GM21526 (cell line): ENCODE measurements around the gene MCC.

ENCODE experiments used
- ATAC-seq: cut with Tn5 transposase; IDR thresholded peaks from one replicate; pipeline ENCODE4 v1.9.1; 2021; ENCODE audit warnings: moderate library complexity; ENCODE audit not compliant: unreplicated experiment, low FRiP score

Gene MCC

GRCh38 chr5:113487781-113488644 is at the start of gene MCC:
Gene MCC (minus strand): TSS chr5:113488453.
- no peak for ATAC-seq

- no peak for ATAC-seq
Measured at GRCh38 chr5:113531481-113532159, 43.4 kb upstream of the MCC start.

- no peak for ATAC-seq
Measured at GRCh38 chr5:113527746-113528145, 39.5 kb upstream of the MCC start.

- no peak for ATAC-seq
Measured at GRCh38 chr5:113526421-113526820, 38.2 kb upstream of the MCC start.

DNA sequence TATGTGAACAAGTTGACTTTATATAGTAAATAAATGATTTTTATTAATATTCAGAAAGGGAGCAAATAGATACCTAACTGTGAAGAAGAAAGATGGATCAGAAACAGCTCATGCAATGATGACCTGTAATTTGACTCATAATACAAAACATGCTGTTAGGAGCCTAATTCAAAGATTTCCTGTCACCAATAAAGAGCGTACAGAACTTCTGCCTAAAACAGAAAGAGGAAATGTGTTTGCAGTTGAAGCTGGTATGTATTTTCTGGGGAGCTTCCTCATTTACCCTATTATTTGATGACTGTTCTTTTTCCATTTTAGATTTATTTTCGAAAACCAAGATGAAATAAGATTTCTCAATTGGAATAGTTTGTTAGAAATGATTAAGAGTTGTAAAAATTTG is 36.7 kb upstream of the MCC start:
- no peak for ATAC-seq

DNA sequence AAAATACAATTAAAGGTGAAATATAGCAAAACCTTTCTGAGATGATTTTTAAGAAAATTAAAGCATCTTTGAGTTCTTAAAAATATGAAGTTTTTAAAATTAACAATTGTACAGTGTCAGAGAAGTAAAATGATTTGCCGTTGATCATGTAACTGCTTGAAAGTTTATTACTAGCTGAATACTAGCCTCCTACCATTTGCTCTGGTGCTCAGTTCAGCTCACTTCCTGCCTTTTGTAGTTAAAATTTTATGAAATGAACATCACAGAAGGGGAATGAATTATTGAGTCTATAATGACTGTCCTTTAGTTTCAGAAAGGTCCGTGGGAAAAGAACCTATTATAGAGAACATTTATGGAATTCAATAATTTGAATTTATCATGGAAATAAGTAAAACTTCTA is 34.9 kb upstream of the MCC start:
- no peak for ATAC-seq

- ATAC-seq, result no peak
Measured at GRCh38 chr5:113520899-113521298, 32.6 kb upstream of the MCC start.

- peak; percentile 65 for ATAC-seq
Measured at GRCh38 chr5:113520429-113520828, 32.2 kb upstream of the MCC start.

DNA sequence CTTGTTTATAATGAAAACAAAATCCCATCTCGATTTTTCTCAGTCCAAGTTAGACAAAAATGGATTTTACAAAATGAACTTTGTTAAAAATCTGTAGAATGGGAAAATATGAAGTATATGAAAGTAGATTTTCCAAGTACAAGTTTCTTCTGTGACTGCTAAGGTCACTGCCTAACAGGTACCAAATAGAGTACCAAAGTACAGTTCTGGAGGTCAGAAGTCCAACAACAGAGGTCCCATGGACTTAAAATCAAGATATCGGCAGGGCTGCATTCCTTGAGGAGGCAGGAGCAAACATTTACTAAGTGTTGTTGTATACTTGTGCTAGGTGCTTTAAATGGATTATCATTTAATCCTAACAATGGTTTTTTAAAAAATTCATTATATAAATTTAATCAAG is 31.2 kb upstream of the MCC start:
- ATAC-seq, result no peak

DNA sequence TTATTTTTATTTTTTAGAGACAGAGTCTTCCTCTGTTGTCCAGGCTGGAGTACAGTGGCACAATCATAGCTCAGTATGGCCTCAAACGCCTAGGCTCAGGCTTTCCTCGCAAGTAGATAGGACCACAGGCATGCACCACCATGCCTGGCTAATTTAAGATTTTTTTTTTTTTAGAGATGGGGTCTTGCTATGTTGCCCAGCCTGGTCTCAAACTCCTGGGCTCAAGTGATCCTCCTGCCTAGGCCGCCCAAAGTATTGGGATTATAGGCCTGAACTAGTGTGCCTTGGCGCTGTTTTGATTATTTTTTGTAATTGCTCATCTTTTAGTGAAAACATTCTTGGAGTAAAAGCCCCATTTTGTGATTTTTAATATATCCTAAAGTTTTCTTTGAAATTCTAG is 30.6 kb upstream of the MCC start:
- no peak for ATAC-seq

- ATAC-seq, result no peak
Measured at GRCh38 chr5:113514289-113514635, 26.0 kb upstream of the MCC start.

DNA sequence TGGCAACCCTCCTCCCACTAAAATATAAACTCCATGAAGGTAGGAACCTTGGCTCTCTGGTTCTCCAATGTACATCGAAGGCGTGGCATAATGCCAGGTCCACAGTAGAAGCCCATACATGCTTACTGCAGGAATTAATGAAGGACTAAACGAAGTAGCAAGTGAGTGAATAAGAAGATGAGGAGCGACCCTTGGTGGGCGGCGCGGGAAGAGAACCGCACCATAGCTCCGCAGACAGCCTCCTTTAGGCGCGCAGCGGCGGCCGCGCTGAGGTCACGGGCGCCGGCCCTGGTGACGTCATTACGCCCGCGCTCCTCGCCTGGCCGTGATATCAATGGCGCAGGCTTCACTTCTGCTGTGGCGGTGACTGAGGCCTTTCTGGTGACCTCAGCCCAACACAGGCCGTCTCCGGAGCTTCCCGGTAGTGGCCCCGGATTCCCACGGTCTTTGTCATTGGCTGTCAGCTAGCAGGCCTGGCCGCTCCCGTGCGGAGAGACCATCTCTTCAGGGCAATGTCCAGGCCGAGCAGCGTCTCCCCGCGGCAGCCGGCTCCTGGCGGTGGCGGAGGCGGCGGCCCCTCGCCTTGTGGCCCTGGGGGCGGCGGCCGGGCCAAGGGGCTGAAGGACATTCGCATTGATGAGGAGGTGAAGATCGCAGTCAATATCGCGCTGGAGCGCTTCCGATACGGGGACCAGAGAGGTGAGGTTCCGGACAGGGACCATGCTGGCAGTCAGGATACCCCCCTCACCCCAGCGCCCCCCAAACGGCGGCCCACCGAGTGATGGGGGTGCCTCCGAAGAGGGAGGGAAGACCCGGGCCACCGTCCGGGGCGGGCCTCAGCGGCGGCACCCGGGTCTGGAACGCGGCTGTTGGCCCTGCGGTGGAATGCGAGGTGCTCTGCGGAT is 25.4 kb upstream of the MCC start, which contains the start of gene YTHDC2:
Gene YTHDC2, plus strand, starts transcription at position 311 of the 905 bp plus-strand sequence. Its CDS starts 202 bp downstream, at position 513.
- peak; percentile 99 for ATAC-seq

DNA sequence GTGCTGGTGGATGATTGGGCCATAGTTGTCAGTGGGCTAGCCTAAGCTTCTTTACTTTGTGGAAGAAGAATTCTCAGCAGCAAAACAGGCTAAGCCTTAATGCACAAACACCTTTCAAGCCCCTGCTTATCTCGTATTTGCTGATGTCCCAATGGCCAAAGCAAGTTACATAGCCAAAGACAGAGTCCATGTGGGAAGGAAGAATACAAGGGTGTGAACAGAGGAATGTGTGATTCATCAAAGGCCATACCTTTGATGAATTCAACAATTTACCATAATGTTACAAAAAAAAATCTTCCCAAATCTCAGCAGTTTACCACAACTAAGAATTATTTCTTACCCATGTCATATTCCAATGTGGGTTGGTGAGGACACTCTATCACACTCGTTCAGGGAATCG is 24.1 kb upstream of the MCC start:
- ATAC-seq, result no peak

- ATAC-seq, result peak; percentile 25
Measured at GRCh38 chr5:113510836-113511451, 22.7 kb upstream of the MCC start.

- no peak for ATAC-seq
Measured at GRCh38 chr5:113508756-113509155, 20.5 kb upstream of the MCC start.

GRCh38 chr5:113507601-113508000 is 19.3 kb upstream of the MCC start:
- ATAC-seq, result no peak

GRCh38 chr5:113505181-113505580 is 16.9 kb upstream of the MCC start:
- ATAC-seq, result no peak

DNA sequence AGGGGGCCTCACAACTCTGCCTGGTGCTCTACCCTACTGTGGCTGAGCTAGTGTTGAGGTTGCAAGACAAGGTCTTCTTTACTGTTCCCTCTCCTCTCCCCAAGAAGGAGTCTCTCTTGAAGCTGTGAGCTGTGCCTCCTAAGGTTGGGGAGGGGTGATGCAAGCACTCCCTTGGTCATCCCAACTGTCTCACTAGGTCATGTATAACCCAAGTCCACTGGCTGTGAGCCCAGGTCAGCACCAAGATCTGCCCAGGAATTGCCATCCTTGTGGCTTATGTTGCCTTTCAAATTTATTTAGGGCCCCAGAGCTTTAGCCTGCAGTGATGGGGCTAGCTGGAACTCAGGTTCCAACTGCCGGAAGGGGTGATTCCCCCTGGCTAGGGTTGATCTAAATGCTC is 14.9 kb upstream of the MCC start:
- no peak for ATAC-seq

DNA sequence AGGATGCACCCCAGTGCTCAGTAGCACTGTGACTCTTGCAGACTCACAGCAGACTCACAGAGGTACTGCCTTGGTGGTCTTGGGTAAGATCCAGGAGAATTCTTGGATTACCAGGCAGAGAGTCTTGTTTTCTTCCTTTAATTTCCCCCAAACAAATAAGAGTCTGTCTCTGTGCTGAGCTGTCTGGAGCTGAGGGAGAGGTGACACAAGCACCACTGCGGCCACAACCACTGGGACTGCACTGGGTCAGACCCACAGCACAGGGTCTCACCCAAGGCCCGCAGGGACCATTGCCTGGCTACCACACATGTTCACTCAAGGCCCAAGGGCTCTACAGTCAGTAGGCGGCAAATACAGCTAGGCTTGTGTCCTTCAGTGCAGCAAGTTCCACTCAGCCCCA is 13.8 kb upstream of the MCC start:
- ATAC-seq, result no peak

DNA sequence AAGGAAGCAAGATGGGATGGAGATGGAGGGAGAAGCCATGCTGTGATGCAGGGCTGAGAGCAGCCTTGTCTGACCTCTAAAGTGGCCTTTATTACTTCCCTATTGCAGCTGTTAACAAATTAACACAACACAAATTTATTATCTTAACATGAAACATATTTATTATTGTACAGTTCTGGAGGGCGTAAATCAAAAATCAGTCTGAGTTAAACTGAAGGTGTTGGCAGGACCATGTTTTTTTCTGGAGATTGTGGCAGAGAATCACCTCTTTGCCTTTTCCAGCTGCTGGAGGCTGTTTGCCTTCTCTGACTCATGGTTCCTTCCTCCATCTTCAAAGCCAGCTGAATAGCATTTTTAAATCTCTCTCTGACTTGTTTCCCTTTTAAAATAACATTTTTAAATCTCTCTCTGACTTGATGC is 7.2 kb upstream of the MCC start:
- ATAC-seq, result no peak

DNA sequence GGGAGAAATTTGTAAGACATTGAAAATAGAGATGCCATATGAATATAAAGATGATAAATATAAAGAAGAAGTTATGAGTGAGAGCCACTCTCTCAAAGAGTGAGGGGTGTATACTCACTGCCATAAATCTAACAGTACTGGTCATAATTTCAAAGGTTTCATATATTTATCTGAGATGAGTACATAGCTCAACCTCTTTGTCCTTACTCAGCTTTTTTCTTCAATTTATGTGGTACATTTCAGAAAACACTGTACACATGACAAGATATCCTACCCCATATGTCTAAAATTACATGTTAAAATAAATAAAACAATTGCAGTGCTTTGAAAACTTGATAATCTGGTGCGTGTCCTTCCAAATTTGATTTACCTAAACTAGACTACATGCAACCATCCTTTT is 5.2 kb upstream of the MCC start:
- ATAC-seq, result no peak
